ENCODE measurements around the gene TFAP2C. TPM values are rescaled to one million over a fixed set of nuclear protein-coding genes. Genes with fewer than 3 reads are reported as not detected.
"Not testable (repeated sequence)": the region's sequence is repeated elsewhere in the genome, so short reads cannot be mapped to it uniquely, and the experiment has no call there.

TFAP2C gene
- total RNA-seq, 4 donors from 2014 or later, result 0.20 to 2.1 (median 0.96) TPM

DNA sequence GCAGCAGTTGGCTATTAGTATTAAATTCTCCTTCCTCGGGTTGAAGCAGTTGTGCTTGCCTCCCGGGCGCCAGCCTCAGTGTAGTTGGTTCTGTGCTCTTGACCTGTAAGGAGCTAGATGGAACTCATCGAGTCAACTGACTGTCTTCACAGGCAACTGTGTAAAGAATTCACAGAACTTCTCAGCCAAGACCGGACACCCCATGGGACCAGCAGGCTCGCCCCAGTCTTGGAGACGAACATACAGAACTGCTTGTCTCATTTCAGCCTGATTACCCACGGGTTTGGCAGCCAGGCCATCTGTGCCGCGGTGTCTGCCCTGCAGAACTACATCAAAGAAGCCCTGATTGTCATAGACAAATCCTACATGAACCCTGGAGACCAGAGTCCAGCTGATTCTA, 8.5 kb downstream of the TFAP2C start:
- Histone ChIP-seq H3K27ac (no peak overlapping the region), H3K27me3 (peaks cover 0 to 44% of the 10 kb centered on the region in 2 donors), H3K4me1 (no peaks in the 10 kb centered on the region), H3K4me3 (no peak overlapping the region), H3K36me3 (no peaks in the 10 kb centered on the region), H3K9me3 (no peaks in the 10 kb centered on the region)
- TF ChIP-seq EP300 (IDR thresholded peaks at IDR 0.05) (no peak), POLR2A (IDR thresholded peaks at IDR 0.05) (no peak)
- TF ChIP-seq, protein P1, sequence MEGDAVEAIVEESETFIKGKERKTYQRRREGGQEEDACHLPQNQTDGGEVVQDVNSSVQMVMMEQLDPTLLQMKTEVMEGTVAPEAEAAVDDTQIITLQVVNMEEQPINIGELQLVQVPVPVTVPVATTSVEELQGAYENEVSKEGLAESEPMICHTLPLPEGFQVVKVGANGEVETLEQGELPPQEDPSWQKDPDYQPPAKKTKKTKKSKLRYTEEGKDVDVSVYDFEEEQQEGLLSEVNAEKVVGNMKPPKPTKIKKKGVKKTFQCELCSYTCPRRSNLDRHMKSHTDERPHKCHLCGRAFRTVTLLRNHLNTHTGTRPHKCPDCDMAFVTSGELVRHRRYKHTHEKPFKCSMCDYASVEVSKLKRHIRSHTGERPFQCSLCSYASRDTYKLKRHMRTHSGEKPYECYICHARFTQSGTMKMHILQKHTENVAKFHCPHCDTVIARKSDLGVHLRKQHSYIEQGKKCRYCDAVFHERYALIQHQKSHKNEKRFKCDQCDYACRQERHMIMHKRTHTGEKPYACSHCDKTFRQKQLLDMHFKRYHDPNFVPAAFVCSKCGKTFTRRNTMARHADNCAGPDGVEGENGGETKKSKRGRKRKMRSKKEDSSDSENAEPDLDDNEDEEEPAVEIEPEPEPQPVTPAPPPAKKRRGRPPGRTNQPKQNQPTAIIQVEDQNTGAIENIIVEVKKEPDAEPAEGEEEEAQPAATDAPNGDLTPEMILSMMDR (IDR thresholded peaks at IDR 0.05), result no peak
- WGBS, 2 donors, result 73 to 76% methylated on average over 10 of the region's 10 CpGs
- DNase-seq (ENCODE audit: low spot score in 2 of 2), result no peak

DNA sequence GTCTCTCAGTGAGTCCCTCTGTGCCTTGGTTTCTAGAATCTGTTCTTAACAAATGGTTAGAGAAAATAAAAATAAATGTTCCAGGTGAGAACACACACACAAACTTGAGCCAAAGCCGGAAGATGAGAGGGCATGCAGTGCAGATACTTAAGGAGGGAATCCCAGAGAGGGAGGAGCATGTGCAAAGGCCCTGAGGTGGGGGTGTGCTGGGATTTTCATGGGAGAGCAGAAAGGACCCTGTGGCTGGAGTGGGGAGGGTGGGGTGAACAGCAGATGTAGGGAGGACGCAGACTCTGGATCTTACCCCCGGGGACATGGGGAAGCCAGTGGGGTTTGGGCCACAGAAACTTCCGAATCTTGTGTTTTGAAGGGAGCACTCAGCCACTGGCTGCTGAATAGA, 17.5 kb downstream of the TFAP2C start:
- WGBS, 2 donors, result 82 to 88% methylated on average over 4 of the region's 4 CpGs
- Histone ChIP-seq H3K9me3 (no peaks in the 10 kb centered on the region), H3K36me3 (no peaks in the 10 kb centered on the region), H3K27me3 (no peaks in the 10 kb centered on the region), H3K27ac (no peak overlapping the region), H3K4me3 (no peak overlapping the region), H3K4me1 (no peaks in the 10 kb centered on the region)
- no peak for DNase-seq (ENCODE audit: low spot score in 2 of 2)
- TF ChIP-seq POLR2A (IDR thresholded peaks at IDR 0.05), result no peak
- TF ChIP-seq, protein P1 (IDR thresholded peaks at IDR 0.05), result no peak
- no peak for TF ChIP-seq EP300 (IDR thresholded peaks at IDR 0.05)

DNA sequence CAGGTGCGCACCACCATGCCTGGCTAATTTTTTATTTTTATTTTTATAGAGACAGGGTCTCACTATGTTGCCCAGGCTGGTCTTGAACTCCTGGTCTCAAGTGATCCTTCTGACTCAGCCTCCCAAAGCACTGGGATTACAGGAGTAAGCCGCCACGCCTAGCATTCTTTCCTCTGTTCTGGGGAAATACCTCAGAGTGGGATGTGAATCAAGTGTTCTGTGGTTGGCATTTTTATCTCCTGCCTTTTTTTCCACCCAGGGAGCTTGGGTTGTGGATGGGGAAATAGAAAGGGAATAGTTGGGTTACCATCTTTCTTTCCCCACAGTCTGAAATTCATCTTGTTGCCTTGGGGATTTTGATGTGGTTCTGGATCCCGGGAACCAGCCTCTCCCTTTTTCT, 24.1 kb downstream of the TFAP2C start:
- TF ChIP-seq EP300 (IDR thresholded peaks at IDR 0.05) (no peak), POLR2A (IDR thresholded peaks at IDR 0.05) (no peak)
- TF ChIP-seq, protein P1 (IDR thresholded peaks at IDR 0.05), result no peak
- no peaks in the 10 kb centered on the region for H3K4me1 ChIP-seq
- no peaks in the 10 kb centered on the region for H3K36me3 ChIP-seq
- WGBS, 2 donors, result 91% methylated on average over 4 of the region's 4 CpGs
- no peak for DNase-seq (ENCODE audit: low spot score in 2 of 2)
- no peaks in the 10 kb centered on the region for H3K9me3 ChIP-seq
- no peak overlapping the region for H3K4me3 ChIP-seq
- no peak overlapping the region for H3K27ac ChIP-seq
- H3K27me3 ChIP-seq, result no peaks in the 10 kb centered on the region

DNA sequence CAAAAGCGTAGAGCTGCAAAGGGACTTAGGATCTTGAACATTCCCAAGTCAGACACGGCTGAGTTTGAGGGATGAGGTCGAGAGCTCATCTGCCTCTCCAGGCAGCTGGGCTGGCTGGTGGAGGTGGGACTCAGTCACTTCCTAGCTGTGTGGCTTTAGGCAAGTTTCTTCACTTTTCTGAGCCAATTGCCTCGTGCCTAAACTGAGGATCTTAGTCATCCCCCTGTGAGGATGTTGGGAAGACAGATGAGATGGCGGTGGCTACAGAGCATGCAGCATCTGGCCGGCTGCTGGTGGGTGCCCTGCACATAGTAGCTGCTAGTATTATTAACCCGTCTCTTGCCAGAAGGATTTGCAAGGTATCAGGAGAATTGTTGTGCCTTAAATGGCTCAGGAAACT, 27.5 kb downstream of the TFAP2C start:
- Histone ChIP-seq H3K27me3 (no peaks in the 10 kb centered on the region), H3K27ac (no peak overlapping the region), H3K4me3 (no peak overlapping the region), H3K4me1 (no peaks in the 10 kb centered on the region), H3K36me3 (no peaks in the 10 kb centered on the region), H3K9me3 (no peaks in the 10 kb centered on the region)
- WGBS, 2 donors, result 53 to 57% methylated on average over 7 of the region's 7 CpGs
- no peak for DNase-seq (ENCODE audit: low spot score in 2 of 2)
- TF ChIP-seq POLR2A (IDR thresholded peaks at IDR 0.05), result no peak
- TF ChIP-seq, protein P1 (IDR thresholded peaks at IDR 0.05), result no peak
- no peak for TF ChIP-seq EP300 (IDR thresholded peaks at IDR 0.05)

DNA sequence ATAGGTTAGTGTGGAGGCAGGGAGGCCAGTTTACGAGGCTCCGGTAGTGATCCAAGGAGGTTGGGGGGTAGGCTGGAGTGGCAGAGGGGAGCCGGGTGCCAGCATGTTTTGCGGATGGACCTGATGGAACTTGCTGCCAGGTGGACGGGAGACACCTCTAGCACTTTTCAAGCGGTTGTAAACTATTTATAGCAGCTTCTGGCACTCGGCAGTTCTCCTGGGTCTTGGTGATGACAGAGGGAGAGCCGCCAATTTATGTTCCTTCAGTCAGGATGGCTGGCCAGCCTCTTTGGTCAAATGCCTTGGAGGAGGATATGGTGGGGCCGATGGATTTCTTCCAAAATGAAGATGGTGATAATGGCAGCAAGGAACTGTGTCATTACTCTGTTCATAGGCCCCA, 28.8 kb downstream of the TFAP2C start:
- no peaks in the 10 kb centered on the region for H3K36me3 ChIP-seq
- H3K4me1 ChIP-seq, result no peaks in the 10 kb centered on the region
- no peaks in the 10 kb centered on the region for H3K9me3 ChIP-seq
- no peak overlapping the region for H3K27ac ChIP-seq
- WGBS, 2 donors, result 64 to 65% methylated on average over 9 of the region's 9 CpGs
- no peaks in the 10 kb centered on the region for H3K27me3 ChIP-seq
- no peak for DNase-seq (ENCODE audit: low spot score in 2 of 2)
- TF ChIP-seq POLR2A (IDR thresholded peaks at IDR 0.05) (no peak), EP300 (IDR thresholded peaks at IDR 0.05) (no peak)
- TF ChIP-seq, protein P1 (IDR thresholded peaks at IDR 0.05), result no peak
- no peak overlapping the region for H3K4me3 ChIP-seq

DNA sequence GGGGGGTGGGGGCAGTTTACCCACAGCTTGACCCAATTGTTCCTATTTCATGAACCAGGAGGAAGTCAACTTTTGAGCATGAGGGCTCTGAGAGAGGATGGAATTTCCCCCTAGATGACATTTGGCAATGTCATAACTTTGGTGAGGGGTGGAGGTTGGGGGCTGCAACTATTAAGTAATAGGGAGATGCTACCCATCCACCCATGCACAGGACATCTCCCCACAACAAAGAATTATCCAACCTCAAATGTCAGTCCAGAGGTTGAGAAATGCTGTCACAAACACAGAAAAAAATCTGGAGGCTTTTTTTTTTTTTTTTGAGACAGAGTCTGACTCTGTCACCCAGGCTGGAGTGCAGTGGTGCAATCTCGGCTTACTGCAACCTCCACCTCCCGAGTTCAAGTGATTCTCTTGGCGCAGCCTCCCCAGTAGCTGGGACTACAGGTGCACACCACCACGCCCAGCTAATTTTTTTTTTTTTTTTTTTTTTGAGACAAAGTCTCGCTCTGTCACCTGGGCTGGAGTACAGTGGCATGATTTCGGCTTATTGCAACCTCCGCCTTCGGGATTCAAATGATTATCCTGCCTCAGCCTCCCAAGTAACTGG, 29.3 kb downstream of the TFAP2C start:
- H3K27me3 ChIP-seq; H3K36me3 ChIP-seq; H3K9me3 ChIP-seq; H3K4me1 ChIP-seq; DNase-seq (ENCODE audit: low spot score in 2 of 2); H3K27ac ChIP-seq; H3K4me3 ChIP-seq: not testable (repeated sequence)
- 89 to 91% methylated on average over 8 of the region's 8 CpGs for WGBS, 2 donors

Measured in tibial nerve (tissue), 4 donors.